Peyer's patch (tissue), 4 donors: ENCODE results near the gene FUT8. TPM values are rescaled to one million over a fixed set of nuclear protein-coding genes. Genes with fewer than 3 reads are reported as not detected.

Experiments used
- DNase-seq, 3 donors: peaks; one replicate each; pipeline ENCODE4 v3.0.0-alpha.2; 2017 to 2019
- H3K27ac ChIP-seq, 4 donors: fragments of 200-600 bp; sonication (generic); one replicate each; pipeline ENCODE4 v1.5.1; 2016 to 2019
- H3K27me3 ChIP-seq, 2 donors: fragments of 200-600 bp; sonication (generic); one replicate each; pipeline ENCODE4 v1.5.1; 2019
- H3K36me3 ChIP-seq, 3 donors: fragments of 200-600 bp; sonication (generic); one replicate each; pipeline ENCODE4 v1.5.1; 2016 to 2019
- H3K4me1 ChIP-seq, 4 donors: fragments of 200-600 bp; sonication (generic); one replicate each; pipeline ENCODE4 v1.5.1; 2016 to 2019
- H3K4me3 ChIP-seq, 4 donors: fragments of 200-600 bp; sonication (generic); 1 replicate in 3 of 4; 2 replicates in 1 of 4; pipeline ENCODE4 v1.5.1; 2016 to 2019; ENCODE audit warnings: mild to moderate bottlenecking in 1 of 4
- H3K9me3 ChIP-seq, 4 donors: fragments of 200-600 bp; sonication (generic); one replicate each; pipeline ENCODE4 v1.5.1; 2016 to 2019; ENCODE audit warnings: mild to moderate bottlenecking in 1 of 4
- POLR2A ChIP-seq, 2 donors: fragments of 450-650 bp; IDR thresholded peaks; one replicate each; pipeline ENCODE4 v1.5.1; 2017; ENCODE audit warnings: antibody characterized with exemption in 2 of 2, mild to moderate bottlenecking in 2 of 2, moderate library complexity in 2 of 2
- total RNA-seq, 4 donors: library from RNA; depleted of rRNA; stranded (reverse); fragments of >200 nt; gene quantifications; one replicate each; pipeline ENCODE4 v1.1.0, GENCODE V29; 2016
- TF ChIP-seq, protein P1 (sequence below), 6 experiments: fragments of 450-650 bp in 4 of 6; fragments of 200-600 bp in 2 of 6; sonication (generic) in 1 of 6; IDR thresholded peaks; one replicate each; pipeline ENCODE4 v1.5.1; 2017 to 2019; ENCODE audit warnings: antibody characterized with exemption in 6 of 6, mild to moderate bottlenecking in 3 of 6, moderate library complexity in 1 of 6

FUT8 gene
- total RNA-seq, 4 donors from 2014 or later: 46.4 to 126 (median 55.9) TPM

GRCh38 chr14:65469903-65470302 is 57.4 kb downstream of the FUT8 start:
- H3K4me3 ChIP-seq: no peak overlapping the region
- TF ChIP-seq POLR2A (IDR thresholded peaks at IDR 0.05): no peak
- TF ChIP-seq, protein P1, sequence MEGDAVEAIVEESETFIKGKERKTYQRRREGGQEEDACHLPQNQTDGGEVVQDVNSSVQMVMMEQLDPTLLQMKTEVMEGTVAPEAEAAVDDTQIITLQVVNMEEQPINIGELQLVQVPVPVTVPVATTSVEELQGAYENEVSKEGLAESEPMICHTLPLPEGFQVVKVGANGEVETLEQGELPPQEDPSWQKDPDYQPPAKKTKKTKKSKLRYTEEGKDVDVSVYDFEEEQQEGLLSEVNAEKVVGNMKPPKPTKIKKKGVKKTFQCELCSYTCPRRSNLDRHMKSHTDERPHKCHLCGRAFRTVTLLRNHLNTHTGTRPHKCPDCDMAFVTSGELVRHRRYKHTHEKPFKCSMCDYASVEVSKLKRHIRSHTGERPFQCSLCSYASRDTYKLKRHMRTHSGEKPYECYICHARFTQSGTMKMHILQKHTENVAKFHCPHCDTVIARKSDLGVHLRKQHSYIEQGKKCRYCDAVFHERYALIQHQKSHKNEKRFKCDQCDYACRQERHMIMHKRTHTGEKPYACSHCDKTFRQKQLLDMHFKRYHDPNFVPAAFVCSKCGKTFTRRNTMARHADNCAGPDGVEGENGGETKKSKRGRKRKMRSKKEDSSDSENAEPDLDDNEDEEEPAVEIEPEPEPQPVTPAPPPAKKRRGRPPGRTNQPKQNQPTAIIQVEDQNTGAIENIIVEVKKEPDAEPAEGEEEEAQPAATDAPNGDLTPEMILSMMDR (IDR thresholded peaks at IDR 0.05): no peak
- H3K27me3 ChIP-seq: no peaks in the 10 kb centered on the region
- H3K4me1 ChIP-seq: peaks cover 0 to 8% (median 0%) of the 10 kb centered on the region in 4 donors
- no peaks in the 10 kb centered on the region for H3K36me3 ChIP-seq
- H3K27ac ChIP-seq: peak overlapping the region in 1 of 4 donors; percentile 34
- no peaks in the 10 kb centered on the region for H3K9me3 ChIP-seq
- DNase-seq: no peak

GRCh38 chr14:65470404-65470880 is 57.9 kb downstream of the FUT8 start:
- no peak for TF ChIP-seq POLR2A (IDR thresholded peaks at IDR 0.05)
- TF ChIP-seq, protein P1 (IDR thresholded peaks at IDR 0.05): no peak
- Histone ChIP-seq H3K27ac (no peak overlapping the region), H3K4me1 (peaks cover 0 to 8% (median 0%) of the 10 kb centered on the region in 4 donors), H3K9me3 (no peaks in the 10 kb centered on the region), H3K4me3 (no peak overlapping the region), H3K36me3 (no peaks in the 10 kb centered on the region), H3K27me3 (no peaks in the 10 kb centered on the region)
- peak in 1 of 3 donors; percentile 48 for DNase-seq

DNA sequence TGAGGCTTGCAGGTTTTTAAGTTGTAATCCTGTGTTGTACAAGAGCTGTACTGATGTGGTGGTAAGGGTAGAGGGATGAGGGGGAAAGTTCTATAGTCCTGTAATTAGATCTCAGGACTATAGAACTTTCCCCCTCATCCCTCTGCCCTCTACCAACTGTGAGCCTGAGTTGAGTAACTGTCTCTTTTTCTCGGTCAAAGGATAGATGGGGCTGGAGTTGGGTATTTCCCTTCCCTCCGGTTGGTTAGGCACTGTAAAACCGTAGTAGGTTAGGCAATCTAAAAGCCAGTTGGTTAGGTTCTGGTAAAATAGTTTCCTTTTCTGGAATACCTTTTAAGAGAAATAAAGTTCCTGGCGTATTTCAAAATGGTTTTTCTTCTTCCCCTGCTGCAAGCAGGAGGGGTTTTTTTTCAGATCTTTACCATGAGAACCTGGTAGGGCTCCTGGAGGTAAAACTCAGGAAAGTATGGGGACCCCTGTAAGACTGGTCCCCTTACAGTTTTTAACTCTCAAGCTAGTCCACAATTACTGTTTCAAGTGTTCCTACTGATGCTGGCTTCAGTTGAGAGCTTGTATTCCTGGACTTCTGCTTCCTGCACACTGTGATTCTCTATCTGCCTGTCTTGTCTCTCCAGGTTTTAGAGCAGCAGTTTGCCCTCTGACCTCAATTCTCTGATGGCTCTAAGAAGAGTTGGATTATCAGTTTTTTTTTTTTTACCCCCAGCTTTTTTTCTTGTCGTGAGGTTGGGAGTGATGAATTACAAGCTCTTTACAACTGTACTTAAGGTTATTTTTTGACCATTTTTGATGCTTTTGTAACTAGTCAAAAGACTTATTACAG is 58.7 kb downstream of the FUT8 start:
- H3K27ac ChIP-seq: no peak overlapping the region
- no peaks in the 10 kb centered on the region for H3K9me3 ChIP-seq
- no peak overlapping the region for H3K4me3 ChIP-seq
- no peak for DNase-seq
- H3K27me3 ChIP-seq: no peaks in the 10 kb centered on the region
- no peaks in the 10 kb centered on the region for H3K36me3 ChIP-seq
- H3K4me1 ChIP-seq: peaks cover 0 to 8% (median 0%) of the 10 kb centered on the region in 4 donors
- no peak for TF ChIP-seq POLR2A (IDR thresholded peaks at IDR 0.05)
- TF ChIP-seq, protein P1 (IDR thresholded peaks at IDR 0.05): no peak

DNA sequence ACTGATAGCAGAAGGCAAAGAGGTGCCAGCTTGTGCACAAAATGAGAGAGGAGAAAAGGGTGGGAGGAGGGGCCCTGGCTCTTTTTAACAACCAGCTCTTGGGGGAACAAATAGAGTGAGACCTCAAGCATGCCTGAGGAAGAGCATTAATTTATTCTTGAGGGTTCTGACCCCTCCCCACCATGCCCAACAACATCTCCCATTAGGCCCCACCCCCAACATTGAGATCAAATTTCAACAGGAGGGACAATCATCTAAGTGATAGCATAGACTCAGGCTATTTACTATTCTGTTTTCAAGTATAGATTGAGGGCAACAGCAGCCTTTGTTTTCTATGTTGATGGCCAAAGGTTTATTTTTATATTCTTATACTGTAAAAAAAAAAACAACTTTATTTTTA is 59.7 kb downstream of the FUT8 start:
- H3K4me1 ChIP-seq: peaks cover 0 to 8% (median 0%) of the 10 kb centered on the region in 4 donors
- no peak for DNase-seq

DNA sequence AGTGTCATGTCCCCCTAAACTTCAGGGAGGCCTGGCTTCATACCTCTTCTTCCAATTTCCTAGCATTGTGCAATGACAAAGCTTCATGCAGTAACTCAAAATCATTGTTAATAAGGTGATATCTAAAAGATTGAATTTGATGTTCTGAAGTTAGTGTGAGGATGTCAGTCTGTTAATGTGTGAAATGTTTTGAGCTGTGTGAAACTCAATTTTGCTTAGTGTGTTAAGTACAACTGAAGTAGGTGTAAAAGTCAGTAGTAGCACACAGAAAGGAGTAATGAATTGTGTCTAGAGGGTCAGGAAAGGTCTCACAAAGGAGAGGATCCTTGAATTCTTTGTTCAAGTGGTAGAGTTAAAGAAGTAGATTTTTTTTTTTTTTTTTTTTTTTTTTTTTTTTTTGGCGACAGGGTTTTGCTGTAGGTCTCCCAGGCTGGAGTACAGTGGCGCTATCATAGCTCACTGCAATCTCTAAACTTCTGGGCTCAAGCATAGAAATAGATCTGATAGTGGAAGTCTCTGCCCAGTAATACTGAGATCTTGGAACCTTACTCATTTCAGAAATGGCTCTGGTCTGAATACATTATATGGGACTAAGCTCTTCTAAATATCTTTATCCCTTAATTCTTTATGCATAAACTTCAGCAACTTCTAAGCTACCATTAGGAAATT is 63.9 kb downstream of the FUT8 start:
- no peak for TF ChIP-seq POLR2A (IDR thresholded peaks at IDR 0.05)
- TF ChIP-seq, protein P1 (IDR thresholded peaks at IDR 0.05): no peak
- Histone ChIP-seq H3K4me3 (no peak overlapping the region), H3K9me3 (no peaks in the 10 kb centered on the region), H3K36me3 (no peaks in the 10 kb centered on the region), H3K27ac (no peak overlapping the region), H3K4me1 (no peaks in the 10 kb centered on the region), H3K27me3 (no peaks in the 10 kb centered on the region)
- no peak for DNase-seq

More for the DNA sequence above, 59.7 kb downstream of the FUT8 start:
- Histone ChIP-seq H3K36me3 (no peaks in the 10 kb centered on the region), H3K27ac (no peak overlapping the region), H3K27me3 (no peaks in the 10 kb centered on the region), H3K4me3 (no peak overlapping the region), H3K9me3 (no peaks in the 10 kb centered on the region)
- TF ChIP-seq, protein P1 (IDR thresholded peaks at IDR 0.05): no peak
- no peak for TF ChIP-seq POLR2A (IDR thresholded peaks at IDR 0.05)
